ENCODE data around the gene CLEC18A.

GRCh38 chr16:69909760-69910159 lies 41.4 kb upstream of the CLEC18A start:
- TF ChIP-seq CTCF (IDR thresholded peaks at IDR 0.05) (no peak), EZH2 (IDR thresholded peaks at IDR 0.05; ENCODE audit: borderline replicate concordance, insufficient read depth, low read depth, low read length, poor library complexity, severe bottlenecking) (no peak)

Measured in B cell (primary cell).